Caco-2 (cell line): ENCODE data around the gene TTC9. TPM values are rescaled to one million over a fixed set of nuclear protein-coding genes. Genes with fewer than 3 reads are reported as not detected.

Experiments used
- BruUV-seq: library from RNA; stranded (reverse); fragments of 400-500 nt; replicated peaks from 2 replicates; lab custom pipeline; 2021; lab: Mats Ljungman, UMichigan
- CTCF ChIA-PET: fragments of 300-600 bp; sonication (Branson Sonifier 250); formaldehyde crosslinking; loops from one replicate; lab custom pipeline; 2022; ENCODE audit warnings: antibody characterized with exemption; lab: Charles Lee
- POLR2A ChIA-PET: fragments of 300-600 bp; sonication (Branson Sonifier 250); formaldehyde crosslinking; loops from one replicate; lab custom pipeline; 2022; ENCODE audit warnings: antibody characterized with exemption; lab: Charles Lee
- DNase-seq, 2 experiments: peaks; one replicate each; pipeline versions ENCODE4 v3.0.0 to v3.0.0-alpha.2; 2020 to 2022
- H3K27me3 ChIP-seq: replicated peaks from 2 replicates; pipeline ENCODE4 v1.6.0; 2011; ENCODE audit warnings: low read length; ENCODE audit not compliant: control insufficient read depth, insufficient read depth
- H3K36me3 ChIP-seq: 2 replicates; pipeline ENCODE4 v1.5.1; 2011; ENCODE audit warnings: low read length; ENCODE audit not compliant: control insufficient read depth, insufficient read depth
- H3K4me1 ChIP-seq: fragments of 250-450 bp; sonication (Bioruptor Pico); 2 replicates; pipeline ENCODE4 v1.5.1; 2020; ENCODE audit warnings: mild to moderate bottlenecking
- H3K4me3 ChIP-seq: 2 replicates; pipeline ENCODE4 v1.5.1; 2011; ENCODE audit warnings: low read depth, mild to moderate bottlenecking, control low read depth, low read length
- H3K9me3 ChIP-seq: fragments of 250-450 bp; sonication (Bioruptor Pico); 2 replicates; pipeline ENCODE4 v1.5.1; 2020; ENCODE audit warnings: mild to moderate bottlenecking, moderate library complexity
- H3K27ac Mint-ChIP-seq: one replicate; pipeline ENCODE4 v1.8.0; 2022; ENCODE audit warnings: mixed read lengths; ENCODE audit not compliant: unreplicated experiment
- H3K27me3 Mint-ChIP-seq: one replicate; pipeline ENCODE4 v1.8.0; 2022; ENCODE audit warnings: mixed read lengths; ENCODE audit not compliant: insufficient read depth, unreplicated experiment
- H3K36me3 Mint-ChIP-seq: one replicate; pipeline ENCODE4 v1.8.0; 2022; ENCODE audit warnings: mild to moderate bottlenecking, mixed read lengths; ENCODE audit not compliant: insufficient read depth, unreplicated experiment
- H3K4me1 Mint-ChIP-seq: one replicate; pipeline ENCODE4 v1.8.0; 2022; ENCODE audit warnings: low read depth, mixed read lengths; ENCODE audit not compliant: unreplicated experiment
- H3K4me3 Mint-ChIP-seq: one replicate; pipeline ENCODE4 v1.8.0; 2022; ENCODE audit warnings: mild to moderate bottlenecking, moderate library complexity, mixed read lengths; ENCODE audit not compliant: unreplicated experiment
- H3K9me3 Mint-ChIP-seq: one replicate; pipeline ENCODE4 v1.8.0; 2022; ENCODE audit warnings: mixed read lengths; ENCODE audit not compliant: unreplicated experiment
- CTCF ChIP-seq, 2 experiments: fragments of 200-600 bp in 1 of 2; IDR thresholded peaks; 1 replicate in 1 of 2; 2 replicates in 1 of 2; pipeline versions ENCODE4 v1.5.1 to v1.8.0; 2011 to 2022; ENCODE audit warnings: antibody characterized with exemption in 1 of 2, control low read depth in 1 of 2, inconsistent platforms in 1 of 2, low read depth in 1 of 2, low read length in 1 of 2, mild to moderate bottlenecking in 1 of 2, moderate library complexity in 1 of 2; ENCODE audit not compliant: insufficient read depth in 1 of 2, severe bottlenecking in 1 of 2, unreplicated experiment in 1 of 2
- intact Hi-C: fragments of 100-400 bp; cut with micrococcal nuclease; formaldehyde crosslinking; loops from one replicate; pipeline ENCODE4 v1.10.0; 2022; ENCODE audit not compliant: unreplicated experiment
- total RNA-seq: library from RNA; stranded (reverse); gene quantifications from 2 replicates; pipeline ENCODE4 v1.2.3, GENCODE V29; 2022

The TTC9 gene
- total RNA-seq, 1 experiment from 2014 or later = 4.6 TPM

GRCh38 chr14:70660967-70661893 lies 19.5 kb downstream of the TTC9 start:
- H3K4me3 Mint-ChIP-seq = no peak overlapping the region
- no TSS peak for BruUV-seq
- Histone ChIP-seq H3K27me3 (no peaks in the 10 kb centered on the region), H3K36me3 (no peaks in the 10 kb centered on the region), H3K9me3 (no peaks in the 10 kb centered on the region), H3K4me1 (peaks cover 33% of the 10 kb centered on the region), H3K4me3 (no peak overlapping the region)
- no peak for TF ChIP-seq CTCF (IDR thresholded peaks at IDR 0.05; ENCODE audit: insufficient read depth in 1 of 2, low read depth in 1 of 2, low read length in 1 of 2, severe bottlenecking in 1 of 2, unreplicated experiment in 1 of 2)
- intact Hi-C loops = no loop called here
- ChIA-PET POLR2A (no interaction called here), CTCF (interaction anchor here (0.6 kb wide), 1 partner anchor 241 kb away, joined by 3 read pairs; no protein-coding TSS in a partner anchor)
- no peaks in the 10 kb centered on the region for H3K9me3 Mint-ChIP-seq
- no peak for DNase-seq
- H3K27me3 Mint-ChIP-seq = no peaks in the 10 kb centered on the region
- peak overlapping the region; percentile 33 for H3K27ac Mint-ChIP-seq
- peaks cover 7% of the 10 kb centered on the region for H3K36me3 Mint-ChIP-seq
- H3K4me1 Mint-ChIP-seq = peaks cover 23% of the 10 kb centered on the region

GRCh38 chr14:70662080-70662479 lies 20.4 kb downstream of the TTC9 start:
- no peaks in the 10 kb centered on the region for H3K36me3 ChIP-seq
- DNase-seq = no peak
- ChIA-PET CTCF (interaction anchor here (0.6 kb wide), 1 partner anchor 240 kb away, joined by 3 read pairs; no protein-coding TSS in a partner anchor), POLR2A (no interaction called here)
- H3K27me3 ChIP-seq = no peaks in the 10 kb centered on the region
- peak overlapping the region; percentile 33 for H3K27ac Mint-ChIP-seq
- no peak overlapping the region for H3K4me3 Mint-ChIP-seq
- no TSS peak for BruUV-seq
- H3K27me3 Mint-ChIP-seq = no peaks in the 10 kb centered on the region
- H3K9me3 Mint-ChIP-seq = no peaks in the 10 kb centered on the region
- intact Hi-C loops = no loop called here
- peaks cover 7% of the 10 kb centered on the region for H3K36me3 Mint-ChIP-seq
- no peak for TF ChIP-seq CTCF (IDR thresholded peaks at IDR 0.05; ENCODE audit: insufficient read depth in 1 of 2, low read depth in 1 of 2, low read length in 1 of 2, severe bottlenecking in 1 of 2, unreplicated experiment in 1 of 2)
- H3K4me1 ChIP-seq = peaks cover 41% of the 10 kb centered on the region
- H3K9me3 ChIP-seq = no peaks in the 10 kb centered on the region
- peaks cover 31% of the 10 kb centered on the region for H3K4me1 Mint-ChIP-seq
- H3K4me3 ChIP-seq = no peak overlapping the region

GRCh38 chr14:70662816-70663215 lies 21.1 kb downstream of the TTC9 start:
- H3K27ac Mint-ChIP-seq = peak overlapping the region; percentile 21
- no peaks in the 10 kb centered on the region for H3K9me3 Mint-ChIP-seq
- no peak for DNase-seq
- no peaks in the 10 kb centered on the region for H3K27me3 ChIP-seq
- H3K36me3 ChIP-seq = no peaks in the 10 kb centered on the region
- no TSS peak for BruUV-seq
- intact Hi-C loops = no loop called here
- TF ChIP-seq CTCF (IDR thresholded peaks at IDR 0.05; ENCODE audit: insufficient read depth in 1 of 2, low read depth in 1 of 2, low read length in 1 of 2, severe bottlenecking in 1 of 2, unreplicated experiment in 1 of 2) = no peak
- CTCF ChIA-PET = no interaction called here
- no peaks in the 10 kb centered on the region for H3K27me3 Mint-ChIP-seq
- no peak overlapping the region for H3K4me3 ChIP-seq
- peaks cover 34% of the 10 kb centered on the region for H3K4me1 Mint-ChIP-seq
- peaks cover 46% of the 10 kb centered on the region for H3K4me1 ChIP-seq
- POLR2A ChIA-PET = no interaction called here
- H3K36me3 Mint-ChIP-seq = peaks cover 7% of the 10 kb centered on the region
- H3K4me3 Mint-ChIP-seq = no peak overlapping the region
- H3K9me3 ChIP-seq = no peaks in the 10 kb centered on the region
